Upper lobe of right lung (tissue), 1 donor: Measurements from ENCODE around the gene C19orf25. TPM values are rescaled to one million over a fixed set of nuclear protein-coding genes. Genes with fewer than 3 reads are reported as not detected.

Experiments
- ATAC-seq: fragments of 200-7000 bp; cut with Tn5 transposase; one replicate; pipeline ENCODE4 v1.9.1; 2020; ENCODE audit warnings: mild to moderate bottlenecking, moderate library complexity
- DNase-seq: peaks from one replicate; pipeline ENCODE4 v3.0.0-alpha.2; 2020
- H3K27ac ChIP-seq: fragments of 200-600 bp; one replicate; pipeline ENCODE4 v1.8.0; 2022
- H3K27me3 ChIP-seq: fragments of 200-600 bp; one replicate; pipeline ENCODE4 v1.8.0; 2022; ENCODE audit warnings: mild to moderate bottlenecking
- H3K36me3 ChIP-seq: fragments of 200-600 bp; one replicate; pipeline ENCODE4 v1.8.0; 2022
- H3K4me1 ChIP-seq: fragments of 200-600 bp; one replicate; pipeline ENCODE4 v1.8.0; 2022
- H3K4me3 ChIP-seq: fragments of 200-600 bp; one replicate; pipeline ENCODE4 v1.8.0; 2022; ENCODE audit warnings: mild to moderate bottlenecking
- H3K9me3 ChIP-seq: fragments of 200-600 bp; one replicate; pipeline ENCODE4 v1.8.0; 2022
- intact Hi-C: fragments of 100-400 bp; cut with DNase I; formaldehyde crosslinking; loops from one replicate; pipeline ENCODE4 v1.11.0; 2022
- total RNA-seq: library from RNA; stranded (reverse); fragmentation: NEBNext Ultra II Directional; extraction: Animal tissue kit (Norgen Biotek cat#: 25700); gene quantifications from one replicate; pipeline ENCODE4 v1.2.1, GENCODE V29; 2021
- TF ChIP-seq, protein P1 (sequence below): fragments of 200-600 bp; IDR thresholded peaks from one replicate; pipeline ENCODE4 v1.8.0; 2022; ENCODE audit warnings: antibody characterized with exemption
- donor health status: DM: no; HTN: yes; CAD: no; lungs with severe emphysema.

The C19orf25 gene
- total RNA-seq, 1 donor from 2014 or later: 26.3 TPM

DNA sequence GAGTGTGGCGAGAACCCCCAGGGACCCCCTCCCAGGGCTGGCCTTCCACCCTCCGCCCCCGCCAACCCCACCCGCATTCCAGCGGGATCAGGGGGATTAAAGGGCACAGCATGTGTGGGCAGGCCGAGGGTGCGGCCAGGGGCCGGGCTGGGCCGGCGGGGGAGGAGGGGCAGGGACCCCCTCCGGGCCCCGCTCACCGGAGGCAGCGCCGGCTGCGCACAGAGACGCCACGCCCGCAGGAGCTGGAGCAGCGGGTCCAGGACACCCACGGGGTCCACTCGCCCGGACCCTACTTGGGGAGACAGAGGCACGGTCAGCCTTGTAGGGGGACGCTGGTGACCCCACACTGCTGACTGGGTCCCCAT lies 31.4 kb upstream of the C19orf25 start:
- TF ChIP-seq, protein P1, sequence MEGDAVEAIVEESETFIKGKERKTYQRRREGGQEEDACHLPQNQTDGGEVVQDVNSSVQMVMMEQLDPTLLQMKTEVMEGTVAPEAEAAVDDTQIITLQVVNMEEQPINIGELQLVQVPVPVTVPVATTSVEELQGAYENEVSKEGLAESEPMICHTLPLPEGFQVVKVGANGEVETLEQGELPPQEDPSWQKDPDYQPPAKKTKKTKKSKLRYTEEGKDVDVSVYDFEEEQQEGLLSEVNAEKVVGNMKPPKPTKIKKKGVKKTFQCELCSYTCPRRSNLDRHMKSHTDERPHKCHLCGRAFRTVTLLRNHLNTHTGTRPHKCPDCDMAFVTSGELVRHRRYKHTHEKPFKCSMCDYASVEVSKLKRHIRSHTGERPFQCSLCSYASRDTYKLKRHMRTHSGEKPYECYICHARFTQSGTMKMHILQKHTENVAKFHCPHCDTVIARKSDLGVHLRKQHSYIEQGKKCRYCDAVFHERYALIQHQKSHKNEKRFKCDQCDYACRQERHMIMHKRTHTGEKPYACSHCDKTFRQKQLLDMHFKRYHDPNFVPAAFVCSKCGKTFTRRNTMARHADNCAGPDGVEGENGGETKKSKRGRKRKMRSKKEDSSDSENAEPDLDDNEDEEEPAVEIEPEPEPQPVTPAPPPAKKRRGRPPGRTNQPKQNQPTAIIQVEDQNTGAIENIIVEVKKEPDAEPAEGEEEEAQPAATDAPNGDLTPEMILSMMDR: no peak
- no peak for DNase-seq
- peaks cover 43% of the 10 kb centered on the region for H3K27me3 ChIP-seq

DNA sequence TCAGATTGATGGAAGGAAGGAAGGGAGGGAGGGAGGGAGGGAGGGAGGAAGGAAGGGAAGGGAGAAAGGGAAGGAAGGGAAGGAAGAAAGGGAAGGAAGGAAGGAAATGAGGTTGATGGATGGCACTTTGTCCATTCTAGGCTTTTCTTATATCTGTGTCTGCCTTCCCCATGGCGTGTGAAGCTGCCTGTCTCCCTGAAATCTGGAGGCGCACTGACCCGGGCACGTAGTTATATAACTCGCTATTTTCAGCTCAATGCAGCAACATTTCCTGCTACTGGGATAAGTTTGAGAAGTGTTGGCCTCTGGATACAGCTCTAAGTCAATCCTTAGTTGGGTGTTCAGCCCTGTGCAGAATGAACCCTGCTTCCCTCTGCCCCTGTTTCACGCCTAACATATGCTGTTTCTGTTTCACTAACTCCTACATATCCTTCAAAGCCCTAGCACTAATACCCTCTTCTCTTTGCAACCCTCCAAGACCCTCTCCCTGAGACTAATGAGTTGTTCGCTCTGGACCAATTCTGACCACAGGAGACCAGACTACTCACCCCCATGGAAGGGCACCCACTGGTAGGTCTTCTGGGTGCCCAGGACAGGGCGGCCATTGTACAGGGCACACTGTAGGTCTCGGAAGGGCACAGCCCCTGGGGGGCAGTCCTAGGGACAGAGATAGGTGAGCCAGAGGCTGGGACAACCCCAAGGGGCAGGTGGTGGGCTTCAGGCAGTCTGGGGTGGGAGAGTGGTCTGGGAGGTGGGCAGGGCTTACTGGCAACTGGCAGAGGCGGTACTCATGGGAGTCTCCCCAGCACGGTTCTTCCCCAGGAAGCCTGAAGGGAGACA lies 30.8 kb upstream of the C19orf25 start:
- Histone ChIP-seq H3K36me3 (no peaks in the 10 kb centered on the region), H3K4me3 (no peak overlapping the region), H3K27ac (no peak overlapping the region), H3K4me1 (peaks cover 10% of the 10 kb centered on the region), H3K9me3 (no peaks in the 10 kb centered on the region), H3K27me3 (peaks cover 37% of the 10 kb centered on the region)
- ATAC-seq: no peak
- intact Hi-C loops: no loop called here
- no peak for DNase-seq
- TF ChIP-seq, protein P1: no peak

More for the DNA sequence above, 31.4 kb upstream of the C19orf25 start:
- Histone ChIP-seq H3K9me3 (no peaks in the 10 kb centered on the region), H3K4me3 (no peak overlapping the region), H3K36me3 (no peaks in the 10 kb centered on the region), H3K27ac (no peak overlapping the region), H3K4me1 (peaks cover 10% of the 10 kb centered on the region)
- intact Hi-C loops: no loop called here
- ATAC-seq: no peak

DNA sequence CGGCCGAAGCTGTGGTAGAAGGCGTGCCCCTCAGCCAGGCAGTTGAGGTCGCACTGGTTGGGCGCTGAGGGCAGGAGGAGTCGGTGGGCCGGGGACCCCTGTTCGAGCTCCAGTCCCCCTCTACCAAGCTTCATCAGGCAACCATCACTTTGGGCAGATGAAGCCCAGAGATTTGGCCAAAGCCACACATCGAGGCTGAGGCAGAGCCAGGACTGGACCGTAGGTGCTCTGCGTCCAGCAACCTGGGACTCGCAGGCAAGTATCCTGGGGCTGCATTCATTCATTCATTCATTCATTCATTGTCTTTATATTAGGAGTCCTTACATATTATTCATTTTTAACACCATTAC lies 29.5 kb upstream of the C19orf25 start:
- Histone ChIP-seq H3K9me3 (no peaks in the 10 kb centered on the region), H3K36me3 (no peaks in the 10 kb centered on the region), H3K4me1 (peaks cover 8% of the 10 kb centered on the region), H3K27ac (no peak overlapping the region), H3K4me3 (peak overlapping the region; percentile 54), H3K27me3 (peaks cover 38% of the 10 kb centered on the region)
- TF ChIP-seq, protein P1: no peak
- ATAC-seq (no peak), DNase-seq (no peak)
- intact Hi-C loops: no loop called here

DNA sequence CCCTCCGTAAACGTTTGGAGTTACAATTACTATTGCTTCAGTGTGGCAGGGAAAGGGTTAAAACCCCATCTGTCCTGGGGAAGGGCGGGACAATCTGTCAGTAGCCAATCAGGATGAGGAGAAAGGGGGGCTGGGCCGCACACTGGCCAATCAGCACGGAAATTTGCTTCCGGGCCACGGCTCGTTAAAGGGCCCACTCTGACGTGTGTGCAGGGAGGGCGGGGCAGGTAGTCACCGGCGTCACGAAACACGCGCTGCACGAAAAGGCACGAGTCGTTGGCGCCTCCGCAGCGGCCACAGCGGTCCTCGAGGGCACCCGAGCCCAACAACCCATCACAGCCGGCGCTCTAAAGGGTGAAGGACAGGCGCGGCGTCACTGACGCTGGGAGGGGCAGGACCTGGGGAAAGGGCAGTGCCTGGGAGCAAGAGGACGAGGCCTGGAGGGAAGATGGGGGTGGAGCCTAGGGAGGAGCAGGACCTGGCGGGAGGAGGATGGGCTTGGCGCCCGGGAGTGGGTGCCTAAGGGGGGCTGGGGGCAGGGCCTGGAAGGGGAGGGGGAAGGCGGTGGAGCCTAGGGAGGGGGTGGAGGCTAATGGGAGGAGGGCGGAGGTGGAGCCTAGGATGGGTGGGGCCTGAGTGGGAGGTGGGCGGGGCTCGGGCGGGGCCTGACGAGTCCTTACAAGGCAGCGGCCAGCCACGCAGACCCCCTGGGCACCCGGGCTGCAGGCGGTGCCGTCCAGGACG lies 28.9 kb upstream of the C19orf25 start:
- H3K36me3 ChIP-seq: no peaks in the 10 kb centered on the region
- TF ChIP-seq, protein P1: no peak
- ATAC-seq (peak; percentile 90), DNase-seq (peak; percentile 93)
- peaks cover 40% of the 10 kb centered on the region for H3K27me3 ChIP-seq
- peak overlapping the region; percentile 63 for H3K27ac ChIP-seq
- intact Hi-C loops: no loop called here
- peak overlapping the region; percentile 54 for H3K4me3 ChIP-seq
- peaks cover 7% of the 10 kb centered on the region for H3K4me1 ChIP-seq
- no peaks in the 10 kb centered on the region for H3K9me3 ChIP-seq

DNA sequence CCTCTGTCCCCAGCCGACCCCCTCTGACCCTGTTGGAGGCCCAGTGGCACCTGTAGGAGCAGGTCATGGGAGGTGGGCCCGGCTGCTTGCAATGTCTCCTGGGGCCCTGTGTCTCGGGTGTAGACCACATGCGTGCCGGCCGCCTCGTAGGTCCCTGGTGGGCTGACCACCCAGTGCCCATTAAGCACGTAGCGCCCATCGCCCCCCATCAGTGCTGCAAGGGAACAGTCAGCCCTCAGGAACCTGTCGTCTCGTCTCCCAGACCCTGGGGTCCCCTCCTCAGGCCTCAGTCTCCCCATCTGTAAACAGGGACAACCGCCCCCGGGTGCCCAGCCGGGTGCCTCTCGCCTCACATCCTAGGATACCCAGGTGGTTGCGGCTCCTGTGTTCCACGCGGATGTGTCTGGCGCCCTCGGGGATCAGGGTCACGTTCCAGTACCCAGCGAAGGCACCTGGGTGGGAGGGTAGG lies 28.2 kb upstream of the C19orf25 start:
- ATAC-seq (no peak), DNase-seq (no peak)
- peaks cover 42% of the 10 kb centered on the region for H3K27me3 ChIP-seq
- TF ChIP-seq, protein P1: no peak
- peaks cover 7% of the 10 kb centered on the region for H3K4me1 ChIP-seq
- H3K4me3 ChIP-seq: no peak overlapping the region
- H3K27ac ChIP-seq: no peak overlapping the region
- no peaks in the 10 kb centered on the region for H3K9me3 ChIP-seq
- intact Hi-C loops: no loop called here
- no peaks in the 10 kb centered on the region for H3K36me3 ChIP-seq
